ENCODE data around the gene CPT2. TPM values are rescaled to one million over a fixed set of nuclear protein-coding genes. Genes with fewer than 3 reads are reported as not detected.

CPT2 gene
- total and polyA plus RNA-seq, 4 donors = 27.4 to 109 (median 74.8) TPM

GRCh38 chr1:53206735-53207379 lies 10.2 kb downstream of the CPT2 start:
- Histone ChIP-seq H3K9ac (ENCODE audit: low read depth in 1 of 2, low read length in 2 of 2) (no peak overlapping the region), H3K27me3 (ENCODE audit: control insufficient read depth in 4 of 4, insufficient read depth in 4 of 4, low read length in 3 of 4) (no peaks in the 10 kb centered on the region), H3K9me3 (ENCODE audit: control insufficient read depth in 4 of 4, low read length in 3 of 4) (peaks cover 0 to 6% (median under 1%) of the 10 kb centered on the region in 4 donors), H3K36me3 (ENCODE audit: control insufficient read depth in 4 of 4, insufficient read depth in 3 of 4, low read depth in 1 of 4, low read length in 3 of 4) (peaks cover 21 to 83% (median 75%) of the 10 kb centered on the region in 4 donors), H3K4me1 (ENCODE audit: control insufficient read depth in 4 of 4, insufficient read depth in 4 of 4, low read length in 3 of 4) (no peaks in the 10 kb centered on the region), H3K4me3 (ENCODE audit: low read depth in 1 of 3, low read length in 3 of 3) (no peak overlapping the region), H3K27ac (ENCODE audit: low read depth in 1 of 2, low read length in 2 of 2) (no peak overlapping the region)
- TF ChIP-seq TAF1 (conservative IDR thresholded peaks at IDR 0.05) = no peak
- no peak for TF ChIP-seq ATF3 (IDR thresholded peaks at IDR 0.05)
- TF ChIP-seq SP1 (IDR thresholded peaks at IDR 0.05) = no peak
- TF ChIP-seq, protein P1, sequence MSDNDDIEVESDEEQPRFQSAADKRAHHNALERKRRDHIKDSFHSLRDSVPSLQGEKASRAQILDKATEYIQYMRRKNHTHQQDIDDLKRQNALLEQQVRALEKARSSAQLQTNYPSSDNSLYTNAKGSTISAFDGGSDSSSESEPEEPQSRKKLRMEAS (IDR thresholded peaks at IDR 0.05) = no peak
- no peak for TF ChIP-seq CTCF (IDR thresholded peaks at IDR 0.05; ENCODE audit: low read depth, low read length, missing input control)
- TF ChIP-seq NR2F2 (IDR thresholded peaks at IDR 0.05) = no peak
- no peak for TF ChIP-seq YY1 (IDR thresholded peaks at IDR 0.05)
- no peak for TF ChIP-seq GABPA (IDR thresholded peaks at IDR 0.05 in 1 of 2, conservative IDR thresholded peaks at IDR 0.05 in 1 of 2)
- TF ChIP-seq, protein P2, sequence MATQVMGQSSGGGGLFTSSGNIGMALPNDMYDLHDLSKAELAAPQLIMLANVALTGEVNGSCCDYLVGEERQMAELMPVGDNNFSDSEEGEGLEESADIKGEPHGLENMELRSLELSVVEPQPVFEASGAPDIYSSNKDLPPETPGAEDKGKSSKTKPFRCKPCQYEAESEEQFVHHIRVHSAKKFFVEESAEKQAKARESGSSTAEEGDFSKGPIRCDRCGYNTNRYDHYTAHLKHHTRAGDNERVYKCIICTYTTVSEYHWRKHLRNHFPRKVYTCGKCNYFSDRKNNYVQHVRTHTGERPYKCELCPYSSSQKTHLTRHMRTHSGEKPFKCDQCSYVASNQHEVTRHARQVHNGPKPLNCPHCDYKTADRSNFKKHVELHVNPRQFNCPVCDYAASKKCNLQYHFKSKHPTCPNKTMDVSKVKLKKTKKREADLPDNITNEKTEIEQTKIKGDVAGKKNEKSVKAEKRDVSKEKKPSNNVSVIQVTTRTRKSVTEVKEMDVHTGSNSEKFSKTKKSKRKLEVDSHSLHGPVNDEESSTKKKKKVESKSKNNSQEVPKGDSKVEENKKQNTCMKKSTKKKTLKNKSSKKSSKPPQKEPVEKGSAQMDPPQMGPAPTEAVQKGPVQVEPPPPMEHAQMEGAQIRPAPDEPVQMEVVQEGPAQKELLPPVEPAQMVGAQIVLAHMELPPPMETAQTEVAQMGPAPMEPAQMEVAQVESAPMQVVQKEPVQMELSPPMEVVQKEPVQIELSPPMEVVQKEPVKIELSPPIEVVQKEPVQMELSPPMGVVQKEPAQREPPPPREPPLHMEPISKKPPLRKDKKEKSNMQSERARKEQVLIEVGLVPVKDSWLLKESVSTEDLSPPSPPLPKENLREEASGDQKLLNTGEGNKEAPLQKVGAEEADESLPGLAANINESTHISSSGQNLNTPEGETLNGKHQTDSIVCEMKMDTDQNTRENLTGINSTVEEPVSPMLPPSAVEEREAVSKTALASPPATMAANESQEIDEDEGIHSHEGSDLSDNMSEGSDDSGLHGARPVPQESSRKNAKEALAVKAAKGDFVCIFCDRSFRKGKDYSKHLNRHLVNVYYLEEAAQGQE (IDR thresholded peaks at IDR 0.05) = no peak
- no peak for TF ChIP-seq EGR1 (IDR thresholded peaks at IDR 0.05; ENCODE audit: low read depth in 2 of 2)
- no peak for TF ChIP-seq HNF4A (conservative IDR thresholded peaks at IDR 0.05)
- no peak for TF ChIP-seq HNF4G (IDR thresholded peaks at IDR 0.05)
- TF ChIP-seq FOXA2 (IDR thresholded peaks at IDR 0.05) = no peak
- no peak for TF ChIP-seq FOXA1 (IDR thresholded peaks at IDR 0.05)
- TF ChIP-seq JUND (IDR thresholded peaks at IDR 0.05) = no peak
- no peak for TF ChIP-seq RAD21 (IDR thresholded peaks at IDR 0.05)
- TF ChIP-seq RXRA (IDR thresholded peaks at IDR 0.05) = no peak
- no peak for DNase-seq (ENCODE audit: low spot score)
- WGBS = 95% methylated on average over 1 of the region's 1 CpG

DNA sequence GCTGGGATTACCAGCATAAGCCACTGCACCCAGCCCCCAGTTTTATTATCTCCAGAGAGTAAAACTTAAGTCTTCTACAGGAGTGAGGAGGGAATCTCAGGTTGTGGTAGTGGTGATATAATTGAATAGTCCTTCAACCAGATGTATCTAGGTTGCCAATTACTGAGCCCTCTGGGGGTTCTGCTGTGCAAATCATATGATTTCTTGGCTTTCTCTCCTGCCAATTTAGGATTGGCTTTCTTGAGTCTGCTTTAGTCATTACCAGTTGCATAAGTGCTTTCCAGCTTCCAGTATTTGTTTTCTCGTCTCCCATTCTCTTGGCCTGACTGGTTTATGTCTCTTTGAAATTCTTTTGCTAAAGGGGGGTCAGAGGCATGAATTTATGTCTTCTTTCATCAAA lies 11.1 kb downstream of the CPT2 start:
- no peak for DNase-seq (ENCODE audit: low spot score)
- WGBS = 89% methylated on average over 1 of the region's 1 CpG
- H3K9ac ChIP-seq (ENCODE audit: low read depth in 1 of 2, low read length in 2 of 2) = no peak overlapping the region
- TF ChIP-seq GABPA (IDR thresholded peaks at IDR 0.05 in 1 of 2, conservative IDR thresholded peaks at IDR 0.05 in 1 of 2) (no peak), CTCF (IDR thresholded peaks at IDR 0.05; ENCODE audit: low read depth, low read length, missing input control) (no peak), HNF4A (conservative IDR thresholded peaks at IDR 0.05) (no peak), FOXA2 (IDR thresholded peaks at IDR 0.05) (no peak), HNF4G (IDR thresholded peaks at IDR 0.05) (no peak), FOXA1 (IDR thresholded peaks at IDR 0.05) (no peak), RXRA (IDR thresholded peaks at IDR 0.05) (no peak), JUND (IDR thresholded peaks at IDR 0.05) (no peak), SP1 (IDR thresholded peaks at IDR 0.05) (no peak), YY1 (IDR thresholded peaks at IDR 0.05) (no peak)
- TF ChIP-seq, protein P1 (IDR thresholded peaks at IDR 0.05) = no peak
- TF ChIP-seq, protein P3, sequence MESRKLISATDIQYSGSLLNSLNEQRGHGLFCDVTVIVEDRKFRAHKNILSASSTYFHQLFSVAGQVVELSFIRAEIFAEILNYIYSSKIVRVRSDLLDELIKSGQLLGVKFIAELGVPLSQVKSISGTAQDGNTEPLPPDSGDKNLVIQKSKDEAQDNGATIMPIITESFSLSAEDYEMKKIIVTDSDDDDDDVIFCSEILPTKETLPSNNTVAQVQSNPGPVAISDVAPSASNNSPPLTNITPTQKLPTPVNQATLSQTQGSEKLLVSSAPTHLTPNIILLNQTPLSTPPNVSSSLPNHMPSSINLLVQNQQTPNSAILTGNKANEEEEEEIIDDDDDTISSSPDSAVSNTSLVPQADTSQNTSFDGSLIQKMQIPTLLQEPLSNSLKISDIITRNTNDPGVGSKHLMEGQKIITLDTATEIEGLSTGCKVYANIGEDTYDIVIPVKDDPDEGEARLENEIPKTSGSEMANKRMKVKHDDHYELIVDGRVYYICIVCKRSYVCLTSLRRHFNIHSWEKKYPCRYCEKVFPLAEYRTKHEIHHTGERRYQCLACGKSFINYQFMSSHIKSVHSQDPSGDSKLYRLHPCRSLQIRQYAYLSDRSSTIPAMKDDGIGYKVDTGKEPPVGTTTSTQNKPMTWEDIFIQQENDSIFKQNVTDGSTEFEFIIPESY (IDR thresholded peaks at IDR 0.05) = no peak

More for the DNA sequence above, 11.1 kb downstream of the CPT2 start:
- Histone ChIP-seq H3K27me3 (ENCODE audit: control insufficient read depth in 4 of 4, insufficient read depth in 4 of 4, low read length in 3 of 4) (no peaks in the 10 kb centered on the region), H3K36me3 (ENCODE audit: control insufficient read depth in 4 of 4, insufficient read depth in 3 of 4, low read depth in 1 of 4, low read length in 3 of 4) (peaks cover 21 to 80% (median 72%) of the 10 kb centered on the region in 4 donors), H3K4me1 (ENCODE audit: control insufficient read depth in 4 of 4, insufficient read depth in 4 of 4, low read length in 3 of 4) (no peaks in the 10 kb centered on the region), H3K27ac (ENCODE audit: low read depth in 1 of 2, low read length in 2 of 2) (no peak overlapping the region), H3K4me3 (ENCODE audit: low read depth in 1 of 3, low read length in 3 of 3) (no peak overlapping the region), H3K9me3 (ENCODE audit: control insufficient read depth in 4 of 4, low read length in 3 of 4) (peaks cover 0 to 6% (median under 1%) of the 10 kb centered on the region in 4 donors)

Measured in liver (tissue), 9 donors.